Heart right ventricle (tissue), 16 donors: ENCODE data around the gene TEKT3. TPM values are rescaled to one million over a fixed set of nuclear protein-coding genes. Genes with fewer than 3 reads are reported as not detected.

Experiments used
- ATAC-seq, 8 donors: fragments of 200-7000 bp; cut with Tn5 transposase; one replicate each; pipeline ENCODE4 v1.9.1; 2020; ENCODE audit warnings: mild to moderate bottlenecking in 8 of 8, moderate library complexity in 8 of 8, moderate number of reproducible peaks in 1 of 8
- DNase-seq, 2 donors: peaks; one replicate each; pipeline ENCODE4 v3.0.0-alpha.2; 2020
- H3K27ac ChIP-seq, 10 donors: fragments of 200-600 bp; sonication (generic) in 2 of 10; one replicate each; pipeline versions ENCODE4 v1.5.0 to v1.8.0; 2020 to 2022; ENCODE audit warnings: mild to moderate bottlenecking in 3 of 10
- H3K27me3 ChIP-seq, 7 donors: fragments of 200-600 bp; one replicate each; pipeline ENCODE4 v1.8.0; 2021 to 2022; ENCODE audit warnings: mild to moderate bottlenecking in 2 of 7
- H3K36me3 ChIP-seq, 9 donors: fragments of 200-600 bp; sonication (generic) in 1 of 9; one replicate each; pipeline versions ENCODE4 v1.5.0 to v1.8.0; 2020 to 2022; ENCODE audit warnings: mild to moderate bottlenecking in 2 of 9
- H3K4me1 ChIP-seq, 9 donors: fragments of 200-600 bp; sonication (generic) in 1 of 9; one replicate each; pipeline versions ENCODE4 v1.5.0 to v1.8.0; 2020 to 2022; ENCODE audit warnings: mild to moderate bottlenecking in 4 of 9
- H3K4me3 ChIP-seq, 10 donors: fragments of 200-600 bp; sonication (generic) in 2 of 10; one replicate each; pipeline versions ENCODE4 v1.5.0 to v1.8.0; 2020 to 2022; ENCODE audit warnings: mild to moderate bottlenecking in 7 of 10, moderate library complexity in 2 of 10
- H3K9me3 ChIP-seq, 11 donors: fragments of 200-600 bp in 10 of 11; sonication (generic) in 2 of 11; one replicate each; pipeline versions ENCODE4 v1.5.0 to v1.8.0; 2013 to 2022; ENCODE audit warnings: mild to moderate bottlenecking in 2 of 11, control low read depth in 1 of 11, moderate library complexity in 1 of 11
- WGBS, 2 donors: extraction: QIAGEN DNeasy Blood & Tissue Kit; methylation state at CpG; one replicate each; pipeline ENCODE4 v1.1.7; 2013; ENCODE audit warnings: inconsistent platforms in 1 of 2; 5-methylcytosine and 5-hydroxymethylcytosine counted together
- intact Hi-C, 10 donors: fragments of 100-400 bp; cut with DNase I; formaldehyde crosslinking; loops; one replicate each; pipeline versions ENCODE4 v1.11.1 to v1.14.2; 2022
- polyA plus RNA-seq, 2 donors: library from polyadenylated mRNA; stranded (reverse); fragments of 200-250 nt; gene quantifications; one replicate each; pipeline ENCODE4 v1.2.3, GENCODE V29; 2013
- total RNA-seq, 10 donors: library from RNA; stranded (reverse); fragmentation: NEBNext Ultra II Directional in 3 of 10; extraction: Animal tissue kit (Norgen Biotek cat#: 25700) in 3 of 10; gene quantifications; one replicate each; pipeline versions ENCODE4 v1.2.1 to v1.2.4, GENCODE V29; 2021 to 2023
- TF ChIP-seq, protein P1 (sequence below), 9 donors: fragments of 200-600 bp; sonication (generic) in 2 of 9; IDR thresholded peaks; one replicate each; pipeline versions ENCODE4 v1.5.0 to v1.8.0; 2021 to 2022; ENCODE audit warnings: antibody characterized with exemption in 9 of 9, mild to moderate bottlenecking in 5 of 9, moderate library complexity in 1 of 9
- donor health status: Arrhythmogenic right ventricular cardiomyopathy.
- donor health status: ischemic (EF 13 %, LVEDD 7.1; RV severe dilation, severe dysfunction).
- donor health status: healthy with polysubstance abuse.
- donor health status: DM: no; HTN: yes; CAD: no.
- donor health status: DM: no; HTN: no; CAD: no.
- donor health status: ischemic (EF 25% LVEDD 6.9; RV normal size, moderate dysfunction).
- donor health status: ischemic (EF 25% LVEDD 5.7; RV mildly dilated, moderate dysfunction).
- donor health status: healthy.
- donor health status: DM: yes; HTN: yes; CAD: no.
- donor health status: Ischemic cardiomyopathy.
- donor health status: ischemic (EF 35%, LVEDD 5.7; RV mildly dilated, moderate dysfunction).
- donor health status: nonischemic (EF 11% LVEDD 7.7; RV severe dilation, severe dysfunction).
- donor health status: DM: yes; HTN: yes; CAD: no.
- donor health status: PGD.
- donor health status: ischemic (EF 29% LVEDD 5.4; RV normal size, mild dysfunction).
- donor health status: nonischemic (EF 23%, LVEDD 6.1; RV moderate dilation, normal function).

Gene TEKT3
- total and polyA plus RNA-seq, 12 donors, result 0.14 to 1.1 (median 0.68) TPM; not detected in 3

DNA sequence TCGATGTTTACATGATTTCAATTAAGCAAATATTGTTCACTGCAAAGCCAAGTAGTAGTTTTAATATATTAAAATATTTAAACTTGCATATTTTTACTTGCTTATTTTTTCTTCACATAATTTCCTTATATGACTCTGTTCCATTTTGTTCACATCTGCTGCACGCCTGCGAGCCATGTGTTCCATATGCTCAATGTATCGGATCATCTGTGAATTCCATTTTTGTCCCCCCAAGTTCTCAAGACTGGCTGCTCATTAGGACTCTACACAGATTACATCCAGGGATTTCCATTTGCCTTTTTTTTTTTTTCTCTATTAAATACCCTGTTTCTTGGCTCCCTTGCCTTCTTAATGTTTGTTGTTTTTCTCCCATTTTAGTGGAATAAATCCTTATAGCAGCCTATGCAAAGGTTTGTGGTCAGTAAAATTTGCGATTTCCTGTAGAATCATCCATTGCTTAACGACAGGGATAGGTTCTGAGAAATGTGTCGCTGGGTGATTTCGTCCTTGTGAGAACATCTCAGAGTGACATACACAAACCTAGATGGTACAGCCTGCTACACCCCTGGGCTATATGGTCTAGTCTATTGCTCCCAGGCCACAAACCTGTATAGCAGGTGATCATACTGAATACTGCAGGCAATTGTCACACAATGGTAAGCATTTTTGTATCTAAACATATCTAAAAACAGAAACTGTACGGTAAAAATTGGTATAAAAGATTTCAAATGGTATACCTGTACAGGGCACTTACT, 30.2 kb upstream of the TEKT3 start:
- ATAC-seq (no peak), DNase-seq (no peak)
- intact Hi-C loops, result no loop called here
- Histone ChIP-seq H3K9me3 (no peaks in the 10 kb centered on the region), H3K27me3 (no peaks in the 10 kb centered on the region), H3K4me1 (no peaks in the 10 kb centered on the region), H3K36me3 (no peaks in the 10 kb centered on the region), H3K27ac (no peak overlapping the region), H3K4me3 (no peak overlapping the region)
- 95 to 96% methylated on average over 9 of the region's 9 CpGs for WGBS, 2 donors
- TF ChIP-seq, protein P1, sequence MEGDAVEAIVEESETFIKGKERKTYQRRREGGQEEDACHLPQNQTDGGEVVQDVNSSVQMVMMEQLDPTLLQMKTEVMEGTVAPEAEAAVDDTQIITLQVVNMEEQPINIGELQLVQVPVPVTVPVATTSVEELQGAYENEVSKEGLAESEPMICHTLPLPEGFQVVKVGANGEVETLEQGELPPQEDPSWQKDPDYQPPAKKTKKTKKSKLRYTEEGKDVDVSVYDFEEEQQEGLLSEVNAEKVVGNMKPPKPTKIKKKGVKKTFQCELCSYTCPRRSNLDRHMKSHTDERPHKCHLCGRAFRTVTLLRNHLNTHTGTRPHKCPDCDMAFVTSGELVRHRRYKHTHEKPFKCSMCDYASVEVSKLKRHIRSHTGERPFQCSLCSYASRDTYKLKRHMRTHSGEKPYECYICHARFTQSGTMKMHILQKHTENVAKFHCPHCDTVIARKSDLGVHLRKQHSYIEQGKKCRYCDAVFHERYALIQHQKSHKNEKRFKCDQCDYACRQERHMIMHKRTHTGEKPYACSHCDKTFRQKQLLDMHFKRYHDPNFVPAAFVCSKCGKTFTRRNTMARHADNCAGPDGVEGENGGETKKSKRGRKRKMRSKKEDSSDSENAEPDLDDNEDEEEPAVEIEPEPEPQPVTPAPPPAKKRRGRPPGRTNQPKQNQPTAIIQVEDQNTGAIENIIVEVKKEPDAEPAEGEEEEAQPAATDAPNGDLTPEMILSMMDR (IDR thresholded peaks at IDR 0.05), result no peak

DNA sequence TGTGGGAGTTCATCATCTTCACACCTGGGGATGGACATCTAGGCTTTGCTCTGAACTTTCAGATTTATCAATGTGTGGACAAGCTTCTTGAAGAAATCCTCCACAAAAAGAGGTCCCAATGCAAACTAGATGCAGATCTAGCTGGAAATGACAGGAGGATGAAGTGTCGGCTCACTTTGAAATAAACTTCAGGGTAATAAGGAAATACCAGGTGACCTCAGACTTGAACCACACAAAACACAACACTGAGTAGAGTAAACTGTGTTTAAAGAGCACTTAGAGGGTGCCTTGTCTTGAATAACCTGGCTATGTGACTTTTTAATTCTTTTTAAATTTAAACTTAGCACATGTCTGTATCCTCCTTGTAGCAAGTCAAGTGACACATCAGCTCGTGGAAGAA, 27.2 kb upstream of the TEKT3 start:
- 80 to 81% methylated on average over 2 of the region's 2 CpGs for WGBS, 2 donors
- Histone ChIP-seq H3K27ac (peak overlapping the region in 1 of 10 donors; percentile 33), H3K4me3 (no peak overlapping the region), H3K36me3 (no peaks in the 10 kb centered on the region), H3K4me1 (no peaks in the 10 kb centered on the region), H3K9me3 (no peaks in the 10 kb centered on the region), H3K27me3 (no peaks in the 10 kb centered on the region)
- DNase-seq (no peak), ATAC-seq (no peak)
- TF ChIP-seq, protein P1 (IDR thresholded peaks at IDR 0.05), result no peak
- intact Hi-C loops, result no loop called here

DNA sequence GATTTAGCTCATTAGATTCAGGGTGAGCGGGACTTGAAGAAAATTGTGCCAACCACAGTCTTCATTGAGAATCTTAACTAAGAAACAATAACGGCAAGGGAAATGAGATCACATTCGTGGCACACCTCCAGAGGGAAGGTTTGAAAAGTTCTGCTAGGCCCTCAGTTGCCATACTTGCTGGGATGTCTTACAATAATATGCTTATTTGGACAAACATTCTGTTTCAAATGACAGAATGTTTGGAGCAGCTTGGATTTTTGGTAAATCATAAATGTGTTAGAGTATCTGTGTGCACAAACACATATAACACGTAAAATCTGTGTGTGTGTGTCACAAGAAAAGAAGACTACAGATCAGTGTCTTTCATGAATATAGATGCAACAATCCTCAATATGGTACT, 24.6 kb upstream of the TEKT3 start:
- H3K27me3 ChIP-seq, result no peaks in the 10 kb centered on the region
- H3K36me3 ChIP-seq, result no peaks in the 10 kb centered on the region
- H3K4me1 ChIP-seq, result no peaks in the 10 kb centered on the region
- intact Hi-C loops, result no loop called here
- H3K4me3 ChIP-seq, result no peak overlapping the region
- 80 to 87% methylated on average over 4 of the region's 4 CpGs for WGBS, 2 donors
- no peak for ATAC-seq
- H3K9me3 ChIP-seq, result no peaks in the 10 kb centered on the region
- DNase-seq, result no peak
- TF ChIP-seq, protein P1 (IDR thresholded peaks at IDR 0.05), result no peak
- no peak overlapping the region for H3K27ac ChIP-seq

DNA sequence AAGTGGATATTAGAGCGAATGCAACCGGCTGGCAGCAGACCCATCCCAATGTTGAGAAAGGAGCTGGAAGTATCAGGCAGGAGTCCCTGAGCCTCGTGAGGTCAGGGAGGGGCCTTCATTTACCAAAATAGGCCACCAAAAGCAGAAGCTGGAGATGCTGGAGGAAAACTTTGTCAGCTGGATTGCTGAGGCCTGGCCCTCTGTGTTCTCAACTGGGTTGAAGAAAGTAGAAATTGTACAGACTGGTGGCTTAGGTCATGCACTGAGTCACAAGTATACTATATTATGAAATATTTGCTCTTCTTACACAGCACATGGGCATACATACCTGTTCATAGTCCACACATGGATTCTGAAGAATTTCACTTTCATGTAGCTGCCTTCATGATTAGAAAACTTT, 23.2 kb upstream of the TEKT3 start:
- Histone ChIP-seq H3K4me1 (no peaks in the 10 kb centered on the region), H3K27ac (peak overlapping the region in 1 of 10 donors; percentile 34), H3K27me3 (no peaks in the 10 kb centered on the region), H3K4me3 (no peak overlapping the region), H3K36me3 (no peaks in the 10 kb centered on the region), H3K9me3 (no peaks in the 10 kb centered on the region)
- 80 to 87% methylated on average over 3 of the region's 3 CpGs for whole genome bisulfite sequencing, 2 donors
- ATAC-seq (peak in 5 of 8 donors; percentile 30 to 78 (median 69)), DNase-seq (no peak)
- intact Hi-C loops, result no loop called here
- TF ChIP-seq, protein P1 (IDR thresholded peaks at IDR 0.05), result no peak
